SK-N-SH (cell line): ENCODE results near the gene C11orf58. TPM values are rescaled to one million over a fixed set of nuclear protein-coding genes. Genes with fewer than 3 reads are reported as not detected.

Experiments
- CTCF ChIA-PET: fragments of 300-600, 350-600 bp; formaldehyde crosslinking; extraction: SDS; loops from one replicate; lab custom pipeline; 2021; lab: Yijun Ruan, JAX
- POLR2A ChIA-PET: fragments of 350-600 bp; sonication (Branson Sonifier 250); formaldehyde crosslinking; extraction: SDS; loops from one replicate; lab custom pipeline; 2020; ENCODE audit warnings: antibody characterized with exemption, inconsistent platforms; lab: Yijun Ruan, JAX
- DNase-seq: peaks from one replicate; pipeline ENCODE4 v3.0.0; 2012
- H2AFZ ChIP-seq: fragments of 200-600 bp; sonication (generic); 2 replicates; pipeline ENCODE4 v1.8.1; 2016; ENCODE audit warnings: antibody characterized with exemption, mild to moderate bottlenecking, low read depth
- H3F3A ChIP-seq: fragments of 200-600 bp; sonication (generic); replicated peaks from 2 replicates; pipeline ENCODE3; 2016; ENCODE audit warnings: antibody characterized with exemption, mild to moderate bottlenecking; ENCODE audit not compliant: insufficient read depth
- H3K27ac ChIP-seq, 2 experiments: fragments of 200-500 bp in 1 of 2; fragments of 200-600 bp in 1 of 2; sonication (Bioruptor generic) in 1 of 2; sonication (generic), shearing (Covaris generic) in 1 of 2; 2 replicates each; pipeline versions ENCODE4 v1.5.1 to v1.6.1; 2014 to 2016; ENCODE audit warnings: low read depth in 2 of 2, inconsistent platforms in 1 of 2, low read length in 1 of 2, mild to moderate bottlenecking in 1 of 2, mixed read lengths in 1 of 2
- H3K27me3 ChIP-seq: fragments of 200-600 bp; sonication (generic), shearing (Covaris generic); 2 replicates; pipeline ENCODE4 v1.6.1; 2016; ENCODE audit warnings: mixed run types; ENCODE audit not compliant: insufficient read depth
- H3K36me3 ChIP-seq, 2 experiments: fragments of 200-500 bp in 1 of 2; fragments of 200-600 bp in 1 of 2; sonication (Bioruptor generic) in 1 of 2; sonication (generic) in 1 of 2; replicated peaks in 1 of 2; 2 replicates each; pipeline versions ENCODE3 to v1.5.1; 2014 to 2016; ENCODE audit warnings: low read length in 1 of 2, mild to moderate bottlenecking in 1 of 2; ENCODE audit not compliant: insufficient read depth in 2 of 2, control insufficient read depth in 1 of 2
- H3K4me1 ChIP-seq, 2 experiments: fragments of 200-500 bp in 1 of 2; fragments of 200-600 bp in 1 of 2; sonication (Bioruptor generic) in 1 of 2; sonication (generic), shearing (Covaris generic) in 1 of 2; 2 replicates each; pipeline versions ENCODE4 v1.5.1 to v1.6.1; 2014 to 2016; ENCODE audit warnings: low read depth in 1 of 2, low read length in 1 of 2, mixed run types in 1 of 2; ENCODE audit not compliant: insufficient read depth in 2 of 2, control insufficient read depth in 1 of 2
- H3K4me2 ChIP-seq: fragments of 200-600 bp; sonication (generic), shearing (Covaris generic); 2 replicates; pipeline ENCODE4 v1.6.1; 2017; ENCODE audit warnings: mixed run types
- H3K4me3 ChIP-seq, 2 experiments: fragments of 200-500 bp in 1 of 2; fragments of 200-600 bp in 1 of 2; sonication (Bioruptor generic) in 1 of 2; sonication (generic), shearing (Covaris generic) in 1 of 2; 2 replicates each; pipeline versions ENCODE4 v1.5.1 to v1.8.1; 2014 to 2016; ENCODE audit warnings: low read depth in 2 of 2, inconsistent platforms in 1 of 2, low read length in 1 of 2, mild to moderate bottlenecking in 1 of 2, mixed read lengths in 1 of 2, moderate library complexity in 1 of 2
- H3K79me2 ChIP-seq: fragments of 200-600 bp; sonication (generic); 2 replicates; pipeline ENCODE4 v1.8.1; 2017; ENCODE audit warnings: mild to moderate bottlenecking; ENCODE audit not compliant: insufficient read depth
- H3K9ac ChIP-seq: fragments of 200-600 bp; sonication (generic); 2 replicates; pipeline ENCODE4 v1.6.1; 2017; ENCODE audit warnings: mixed run types
- H3K9me2 ChIP-seq: fragments of 200-600 bp; sonication (generic); 2 replicates; pipeline ENCODE4 v1.6.1; 2017; ENCODE audit warnings: mixed run types
- H3K9me3 ChIP-seq: fragments of 200-600 bp; sonication (generic); 2 replicates; pipeline ENCODE4 v1.6.1; 2017; ENCODE audit warnings: mixed run types, mild to moderate bottlenecking, moderate library complexity
- H4K20me1 ChIP-seq: fragments of 200-600 bp; sonication (generic); 2 replicates; pipeline ENCODE4 v1.6.1; 2017; ENCODE audit warnings: mild to moderate bottlenecking, mixed run types; ENCODE audit not compliant: insufficient read depth
- EZH2phosphoT487 ChIP-seq: fragments of 200-600 bp; sonication (generic); IDR thresholded peaks from 2 replicates; pipeline ENCODE4 v1.6.1; 2017; ENCODE audit warnings: low read depth, mixed run types, mild to moderate bottlenecking, antibody characterized with exemption, moderate library complexity, borderline replicate concordance
- FOSL2 ChIP-seq: IDR thresholded peaks from 2 replicates; pipeline ENCODE4 v1.4.0; 2012; ENCODE audit warnings: low read depth, mild to moderate bottlenecking, moderate library complexity, borderline replicate concordance
- GABPA ChIP-seq: IDR thresholded peaks from 2 replicates; pipeline ENCODE4 v1.4.0; 2012; ENCODE audit warnings: low read depth, mild to moderate bottlenecking
- MXI1 ChIP-seq: IDR thresholded peaks from 2 replicates; pipeline ENCODE4 v1.6.1; 2012; ENCODE audit warnings: mild to moderate bottlenecking, low read depth, low read length, improper control_type of control experiment
- NFIC ChIP-seq: IDR thresholded peaks from 2 replicates; pipeline ENCODE4 v1.4.0; 2012; ENCODE audit warnings: borderline replicate concordance
- NRF1 ChIP-seq: IDR thresholded peaks from 2 replicates; pipeline ENCODE4 v1.6.1; 2012; ENCODE audit warnings: low read depth, mild to moderate bottlenecking, low read length
- POLR2AphosphoS5 ChIP-seq: IDR thresholded peaks from 2 replicates; pipeline ENCODE4 v1.6.1; 2012; ENCODE audit warnings: low read depth, low read length
- RAD21 ChIP-seq: IDR thresholded peaks from 2 replicates; pipeline ENCODE4 v1.6.1; 2012; ENCODE audit warnings: mild to moderate bottlenecking, low read length
- RCOR1 ChIP-seq: fragments of 150-350 bp; IDR thresholded peaks from 2 replicates; pipeline ENCODE4 v1.6.1; 2017; ENCODE audit warnings: antibody characterized with exemption, low read length
- REST ChIP-seq: IDR thresholded peaks from 2 replicates; pipeline ENCODE4 v1.6.1; 2012; ENCODE audit warnings: mild to moderate bottlenecking, low read depth, low read length, moderate library complexity
- RXRA ChIP-seq: IDR thresholded peaks from 2 replicates; pipeline ENCODE4 v1.4.0; 2012; ENCODE audit warnings: low read depth, mild to moderate bottlenecking, borderline replicate concordance
- SIN3A ChIP-seq: IDR thresholded peaks from 2 replicates; pipeline ENCODE4 v1.6.1; 2012; ENCODE audit warnings: low read depth, mild to moderate bottlenecking, low read length, moderate library complexity, borderline replicate concordance
- TCF12 ChIP-seq: IDR thresholded peaks from 2 replicates; pipeline ENCODE4 v1.4.0; 2012
- TEAD4 ChIP-seq: IDR thresholded peaks from 2 replicates; pipeline ENCODE4 v1.4.0; 2012; ENCODE audit warnings: mild to moderate bottlenecking, borderline replicate concordance; ENCODE audit not compliant: insufficient read depth
- WGBS: methylation state at CpG from one replicate; pipeline ENCODE4 v1.1.6; 2017; ENCODE audit warnings: low lambda C conversion rate; 5-methylcytosine and 5-hydroxymethylcytosine counted together
- polyA plus RNA-seq, 3 experiments: library from polyadenylated mRNA; depleted of rRNA; stranded (reverse); fragments of >200 nt; gene quantifications; 2 replicates each; pipeline ENCODE4 v1.2.3, GENCODE V29; 2012
- TF ChIP-seq, protein P1 (sequence below): IDR thresholded peaks from 2 replicates; pipeline ENCODE4; 2012
- TF ChIP-seq, protein P2 (sequence below): IDR thresholded peaks from 2 replicates; pipeline ENCODE4 v1.4.0; 2012; ENCODE audit warnings: low read depth
- TF ChIP-seq, protein P3 (sequence below): fragments of 200-600 bp; sonication (generic); IDR thresholded peaks from 2 replicates; pipeline ENCODE4 v1.6.1; 2017; ENCODE audit warnings: antibody characterized with exemption, mild to moderate bottlenecking, moderate library complexity

Gene C11orf58
- polyA plus RNA-seq, 1 of the 3 experiments (the other 2 are of a cell fraction): 150 TPM

GRCh38 chr11:16799221-16799620, 60.8 kb downstream of the C11orf58 start:
- Histone ChIP-seq H3K79me2 (no peaks in the 10 kb centered on the region), H3K27ac (no peak overlapping the region), H3K4me2 (no peak overlapping the region), H3K9me2 (no peaks in the 10 kb centered on the region), H3K4me1 (peaks cover 0 to 7% of the 10 kb centered on the region in 2 experiments; a peak in 1 of 4 replicates), H4K20me1 (no peaks in the 10 kb centered on the region), H3K36me3 (no peaks in the 10 kb centered on the region), H3F3A (no peaks in the 10 kb centered on the region), H3K9me3 (no peaks in the 10 kb centered on the region), H3K27me3 (no peaks in the 10 kb centered on the region), H3K9ac (no peak overlapping the region), H3K4me3 (no peak overlapping the region), H2AFZ (no peak overlapping the region)
- POLR2A ChIA-PET: no interaction called here
- DNase-seq: no peak
- CTCF ChIA-PET: interaction anchor here (3.3 to 3.8 kb wide), 2 partner anchors 14 to 21 kb away, joined by 13 to 25 read pairs; no protein-coding TSS in a partner anchor
- no peak for TF ChIP-seq TCF12
- TF ChIP-seq NRF1: no peak
- TF ChIP-seq, protein P1, sequence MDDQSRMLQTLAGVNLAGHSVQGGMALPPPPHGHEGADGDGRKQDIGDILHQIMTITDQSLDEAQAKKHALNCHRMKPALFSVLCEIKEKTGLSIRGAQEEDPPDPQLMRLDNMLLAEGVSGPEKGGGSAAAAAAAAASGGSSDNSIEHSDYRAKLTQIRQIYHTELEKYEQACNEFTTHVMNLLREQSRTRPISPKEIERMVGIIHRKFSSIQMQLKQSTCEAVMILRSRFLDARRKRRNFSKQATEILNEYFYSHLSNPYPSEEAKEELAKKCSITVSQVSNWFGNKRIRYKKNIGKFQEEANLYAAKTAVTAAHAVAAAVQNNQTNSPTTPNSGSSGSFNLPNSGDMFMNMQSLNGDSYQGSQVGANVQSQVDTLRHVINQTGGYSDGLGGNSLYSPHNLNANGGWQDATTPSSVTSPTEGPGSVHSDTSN: no peak
- no peak for TF ChIP-seq RAD21
- no peak for TF ChIP-seq SIN3A
- TF ChIP-seq RXRA: no peak
- TF ChIP-seq MXI1: no peak
- no peak for TF ChIP-seq TEAD4
- no peak for TF ChIP-seq NFIC
- no peak for TF ChIP-seq FOSL2
- no peak for TF ChIP-seq POLR2AphosphoS5
- no peak for TF ChIP-seq RCOR1
- no peak for TF ChIP-seq GABPA
- TF ChIP-seq EZH2phosphoT487: no peak
- TF ChIP-seq, protein P2, sequence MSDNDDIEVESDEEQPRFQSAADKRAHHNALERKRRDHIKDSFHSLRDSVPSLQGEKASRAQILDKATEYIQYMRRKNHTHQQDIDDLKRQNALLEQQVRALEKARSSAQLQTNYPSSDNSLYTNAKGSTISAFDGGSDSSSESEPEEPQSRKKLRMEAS: no peak
- TF ChIP-seq, protein P3, sequence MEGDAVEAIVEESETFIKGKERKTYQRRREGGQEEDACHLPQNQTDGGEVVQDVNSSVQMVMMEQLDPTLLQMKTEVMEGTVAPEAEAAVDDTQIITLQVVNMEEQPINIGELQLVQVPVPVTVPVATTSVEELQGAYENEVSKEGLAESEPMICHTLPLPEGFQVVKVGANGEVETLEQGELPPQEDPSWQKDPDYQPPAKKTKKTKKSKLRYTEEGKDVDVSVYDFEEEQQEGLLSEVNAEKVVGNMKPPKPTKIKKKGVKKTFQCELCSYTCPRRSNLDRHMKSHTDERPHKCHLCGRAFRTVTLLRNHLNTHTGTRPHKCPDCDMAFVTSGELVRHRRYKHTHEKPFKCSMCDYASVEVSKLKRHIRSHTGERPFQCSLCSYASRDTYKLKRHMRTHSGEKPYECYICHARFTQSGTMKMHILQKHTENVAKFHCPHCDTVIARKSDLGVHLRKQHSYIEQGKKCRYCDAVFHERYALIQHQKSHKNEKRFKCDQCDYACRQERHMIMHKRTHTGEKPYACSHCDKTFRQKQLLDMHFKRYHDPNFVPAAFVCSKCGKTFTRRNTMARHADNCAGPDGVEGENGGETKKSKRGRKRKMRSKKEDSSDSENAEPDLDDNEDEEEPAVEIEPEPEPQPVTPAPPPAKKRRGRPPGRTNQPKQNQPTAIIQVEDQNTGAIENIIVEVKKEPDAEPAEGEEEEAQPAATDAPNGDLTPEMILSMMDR: no peak
- no peak for TF ChIP-seq REST
- 88% methylated on average over 1 of the region's 1 CpG for WGBS
